ENCODE data around the gene PIK3IP1.

PIK3IP1 gene

GRCh38 chr22:31269892-31270579 is 22.3 kb downstream of the PIK3IP1 start:
- Histone ChIP-seq H3K27me3 (replicated peaks) (no peaks in the 10 kb centered on the region), H3K27ac (no peak overlapping the region), H3K36me3 (replicated peaks) (peaks cover 56% of the 10 kb centered on the region), H3K4me3 (ENCODE audit: low read depth, low read length) (no peak overlapping the region)
- in situ Hi-C loops (cut with HindIII; ENCODE audit: low pct_ligation_motif_present, low sequenced_read_pairs): no loop called here
- DNase-seq: no peak
- TF ChIP-seq, protein P1, sequence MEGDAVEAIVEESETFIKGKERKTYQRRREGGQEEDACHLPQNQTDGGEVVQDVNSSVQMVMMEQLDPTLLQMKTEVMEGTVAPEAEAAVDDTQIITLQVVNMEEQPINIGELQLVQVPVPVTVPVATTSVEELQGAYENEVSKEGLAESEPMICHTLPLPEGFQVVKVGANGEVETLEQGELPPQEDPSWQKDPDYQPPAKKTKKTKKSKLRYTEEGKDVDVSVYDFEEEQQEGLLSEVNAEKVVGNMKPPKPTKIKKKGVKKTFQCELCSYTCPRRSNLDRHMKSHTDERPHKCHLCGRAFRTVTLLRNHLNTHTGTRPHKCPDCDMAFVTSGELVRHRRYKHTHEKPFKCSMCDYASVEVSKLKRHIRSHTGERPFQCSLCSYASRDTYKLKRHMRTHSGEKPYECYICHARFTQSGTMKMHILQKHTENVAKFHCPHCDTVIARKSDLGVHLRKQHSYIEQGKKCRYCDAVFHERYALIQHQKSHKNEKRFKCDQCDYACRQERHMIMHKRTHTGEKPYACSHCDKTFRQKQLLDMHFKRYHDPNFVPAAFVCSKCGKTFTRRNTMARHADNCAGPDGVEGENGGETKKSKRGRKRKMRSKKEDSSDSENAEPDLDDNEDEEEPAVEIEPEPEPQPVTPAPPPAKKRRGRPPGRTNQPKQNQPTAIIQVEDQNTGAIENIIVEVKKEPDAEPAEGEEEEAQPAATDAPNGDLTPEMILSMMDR (IDR thresholded peaks at IDR 0.05; ENCODE audit: low read depth, low read length, missing control alignments): no peak

- Histone ChIP-seq H3K4me3 (ENCODE audit: low read depth, low read length) (no peak overlapping the region), H3K36me3 (replicated peaks) (peaks cover 43% of the 10 kb centered on the region), H3K27ac (no peak overlapping the region), H3K27me3 (replicated peaks) (no peaks in the 10 kb centered on the region)
- TF ChIP-seq, protein P1 (IDR thresholded peaks at IDR 0.05; ENCODE audit: low read depth, low read length, missing control alignments): no peak
- in situ Hi-C loops (cut with HindIII; ENCODE audit: low pct_ligation_motif_present, low sequenced_read_pairs): no loop called here
- no peak for DNase-seq
These were observed 24.0 kb downstream of the PIK3IP1 start for GRCh38 chr22:31268281-31268680.

- TF ChIP-seq, protein P1 (IDR thresholded peaks at IDR 0.05; ENCODE audit: low read depth, low read length, missing control alignments): no peak
- H3K36me3 ChIP-seq (replicated peaks): peaks cover 53% of the 10 kb centered on the region
- in situ Hi-C loops (cut with HindIII; ENCODE audit: low pct_ligation_motif_present, low sequenced_read_pairs): no loop called here
These were observed 28.2 kb downstream of the PIK3IP1 start for GRCh38 chr22:31263896-31264640.

DNA sequence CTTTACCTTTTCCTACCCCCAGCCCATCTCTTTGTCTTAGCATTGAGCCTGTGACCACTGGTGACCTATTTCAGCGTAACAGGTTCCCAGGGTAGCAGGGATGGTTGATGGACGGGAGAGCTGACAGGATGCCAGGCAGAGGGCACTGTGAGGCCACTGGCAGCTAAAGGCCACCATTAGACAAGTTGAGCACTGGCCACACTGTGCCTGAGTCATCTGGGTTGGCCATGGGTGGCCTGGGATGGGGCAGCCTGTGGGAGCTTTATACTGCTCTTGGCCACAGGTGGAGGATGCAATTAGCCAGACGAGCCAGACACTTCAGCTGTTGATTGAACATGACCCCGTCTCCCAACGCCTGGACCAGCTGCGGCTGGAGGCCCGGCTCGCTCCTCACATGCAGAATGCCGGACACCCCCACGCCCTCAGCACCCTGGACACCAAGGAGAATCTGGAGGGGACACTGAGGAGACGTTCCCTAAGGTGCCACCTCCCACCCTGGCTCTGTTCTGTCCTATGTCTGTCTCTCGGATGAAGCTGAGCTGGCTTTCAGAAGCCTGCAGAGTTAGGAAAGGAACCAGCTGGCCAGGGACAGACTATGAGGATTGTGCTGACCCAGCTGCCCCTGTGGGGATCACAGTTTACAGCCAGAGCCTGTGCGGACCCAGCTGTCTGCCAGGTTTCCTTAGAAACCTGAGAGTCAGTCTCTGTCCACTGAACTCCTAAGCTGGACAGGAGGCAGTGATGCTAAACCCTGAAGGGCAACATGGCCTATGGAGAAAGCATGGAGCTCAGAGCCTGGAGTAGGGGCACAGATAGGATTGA is 29.8 kb downstream of the PIK3IP1 start:
- no peaks in the 10 kb centered on the region for H3K27me3 ChIP-seq (replicated peaks)
- no peak for DNase-seq
- TF ChIP-seq, protein P1 (IDR thresholded peaks at IDR 0.05; ENCODE audit: low read depth, low read length, missing control alignments): no peak
- H3K27ac ChIP-seq: no peak overlapping the region
- peaks cover 55% of the 10 kb centered on the region for H3K36me3 ChIP-seq (replicated peaks)
- no peak overlapping the region for H3K4me3 ChIP-seq (ENCODE audit: low read depth, low read length)
- in situ Hi-C loops (cut with HindIII; ENCODE audit: low pct_ligation_motif_present, low sequenced_read_pairs): no loop called here

More at GRCh38 chr22:31263896-31264640, 28.2 kb downstream of the PIK3IP1 start:
- no peak for DNase-seq
- Histone ChIP-seq H3K4me3 (ENCODE audit: low read depth, low read length) (no peak overlapping the region), H3K27me3 (replicated peaks) (no peaks in the 10 kb centered on the region), H3K27ac (no peak overlapping the region)

DNA sequence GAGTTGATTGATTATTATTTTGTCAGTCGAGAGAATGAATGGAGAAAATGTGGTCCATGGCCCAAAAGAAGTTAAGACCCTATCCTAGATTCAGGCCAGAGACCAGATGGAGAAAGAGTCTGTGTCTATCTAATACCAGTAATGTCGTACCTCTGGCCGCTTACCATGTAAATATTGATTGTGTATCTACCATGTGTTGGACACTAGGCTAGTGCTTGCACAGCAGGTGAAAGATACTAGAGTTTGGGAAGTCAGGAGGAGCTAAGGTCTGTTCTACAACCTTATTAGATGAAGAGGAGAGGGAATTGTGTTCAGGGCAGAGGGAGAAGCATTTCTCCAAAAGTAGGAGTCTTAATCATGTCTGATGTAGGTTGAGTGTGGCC is 31.8 kb downstream of the PIK3IP1 start:
- Histone ChIP-seq H3K4me3 (ENCODE audit: low read depth, low read length) (no peak overlapping the region), H3K36me3 (replicated peaks) (peaks cover 36% of the 10 kb centered on the region), H3K27ac (no peak overlapping the region), H3K27me3 (replicated peaks) (no peaks in the 10 kb centered on the region)
- TF ChIP-seq, protein P1 (IDR thresholded peaks at IDR 0.05; ENCODE audit: low read depth, low read length, missing control alignments): no peak
- in situ Hi-C loops (cut with HindIII; ENCODE audit: low pct_ligation_motif_present, low sequenced_read_pairs): no loop called here
- no peak for DNase-seq
